Placental pericyte (primary cell): ENCODE results near the gene ZKSCAN7. TPM values are rescaled to one million over a fixed set of nuclear protein-coding genes. Genes with fewer than 3 reads are reported as not detected.

Experiments
- total RNA-seq: library from RNA; depleted of rRNA; stranded (reverse); fragments of >200 nt; gene quantifications from 2 replicates; pipeline ENCODE4 v1.2.3, GENCODE V29; 2012

Gene ZKSCAN7
- 4.6 and 5.0 TPM in 2 replicates for total RNA-seq

GRCh38 chr3:44554626-44555592, at the start of gene ZKSCAN7:
Gene ZKSCAN7 (plus strand): TSS chr3:44555193. CDS start chr3:44557048, 1,855 bp downstream.

GRCh38 chr3:44584646-44585501, 29.9 kb downstream of the ZKSCAN7 start, which contains the start of gene ZNF660:
Gene ZNF660 (plus strand): TSS chr3:44584964. CDS start chr3:44594194, 9,230 bp downstream.

Other genes starting within 250 kb of the ZKSCAN7 start
- 22.5 and 30.4 TPM in 2 replicates for gene TCAIM, start 216.4 kb upstream of the ZKSCAN7 start, total RNA-seq
- 6.1 and 7.7 TPM in 2 replicates for gene ZNF445, start 77.5 kb upstream of the ZKSCAN7 start, total RNA-seq
- gene ZNF660, start 29.8 kb downstream of the ZKSCAN7 start, total RNA-seq = 1.7 and 1.8 TPM in 2 replicates
- gene ZNF197, start 69.8 kb downstream of the ZKSCAN7 start, total RNA-seq = 11.6 and 13.8 TPM in 2 replicates
- 11.4 and 18.3 TPM in 2 replicates for gene ZNF35, start 93.5 kb downstream of the ZKSCAN7 start, total RNA-seq
- gene ZNF502, start 157.5 kb downstream of the ZKSCAN7 start, total RNA-seq = 3.9 and 4.3 TPM in 2 replicates
- gene ZNF501, start 174.4 kb downstream of the ZKSCAN7 start, total RNA-seq = 4.3 and 4.6 TPM in 2 replicates
- 13.6 and 19.6 TPM in 2 replicates for gene KIAA1143, start 206.4 kb downstream of the ZKSCAN7 start, total RNA-seq
- gene KIF15, start 206.6 kb downstream of the ZKSCAN7 start, total RNA-seq = 0.66 and 14.7 TPM in 2 replicates